Activated naive CD4-positive, alpha-beta T cell treated with anti-CD3 and anti-CD28 coated beads, Interleukin-2, amount 10 ng/mL, durations not matched to agents 7 days and 5 days (primary cell): ENCODE data around the gene COL5A1.
"Not testable (repeated sequence)": the region's sequence is repeated elsewhere in the genome, so short reads cannot be mapped to it uniquely, and the experiment has no call there.

ENCODE experiments used
- CTCF ChIA-PET: fragments of 350-600 bp; sonication (Branson Sonifier 250); formaldehyde crosslinking; loops from one replicate; lab custom pipeline; 2021; ENCODE audit warnings: antibody characterized with exemption; lab: Charles Lee
- DNase-seq: peaks from one replicate; pipeline ENCODE4 v3.0.0-alpha.2; 2020
- H3K27ac Mint-ChIP-seq: one replicate; pipeline ENCODE4 v1.8.0; 2021; ENCODE audit warnings: mild to moderate bottlenecking, moderate library complexity, mixed read lengths
- H3K27me3 Mint-ChIP-seq: one replicate; pipeline ENCODE4 v1.8.0; 2021; ENCODE audit warnings: mild to moderate bottlenecking, mixed read lengths
- H3K36me3 Mint-ChIP-seq: one replicate; pipeline ENCODE4 v1.8.0; 2021; ENCODE audit warnings: mixed read lengths
- H3K4me1 Mint-ChIP-seq: one replicate; pipeline ENCODE4 v1.8.0; 2021; ENCODE audit warnings: mixed read lengths
- H3K4me3 Mint-ChIP-seq: one replicate; pipeline ENCODE4 v1.8.0; 2021; ENCODE audit warnings: mild to moderate bottlenecking, moderate library complexity, mixed read lengths
- H3K9me3 Mint-ChIP-seq: one replicate; pipeline ENCODE4 v1.8.0; 2021; ENCODE audit warnings: mixed read lengths

Gene COL5A1

GRCh38 chr9:134693011-134693410 is 51.4 kb downstream of the COL5A1 start:
- Mint-ChIP-seq H3K27me3 (peaks cover 7% of the 10 kb centered on the region), H3K4me1 (peaks cover 5% of the 10 kb centered on the region), H3K9me3 (no peaks in the 10 kb centered on the region), H3K27ac (no peak overlapping the region), H3K4me3 (no peak overlapping the region), H3K36me3 (no peaks in the 10 kb centered on the region)
- DNase-seq, result no peak
- CTCF ChIA-PET, result no interaction called here

DNA sequence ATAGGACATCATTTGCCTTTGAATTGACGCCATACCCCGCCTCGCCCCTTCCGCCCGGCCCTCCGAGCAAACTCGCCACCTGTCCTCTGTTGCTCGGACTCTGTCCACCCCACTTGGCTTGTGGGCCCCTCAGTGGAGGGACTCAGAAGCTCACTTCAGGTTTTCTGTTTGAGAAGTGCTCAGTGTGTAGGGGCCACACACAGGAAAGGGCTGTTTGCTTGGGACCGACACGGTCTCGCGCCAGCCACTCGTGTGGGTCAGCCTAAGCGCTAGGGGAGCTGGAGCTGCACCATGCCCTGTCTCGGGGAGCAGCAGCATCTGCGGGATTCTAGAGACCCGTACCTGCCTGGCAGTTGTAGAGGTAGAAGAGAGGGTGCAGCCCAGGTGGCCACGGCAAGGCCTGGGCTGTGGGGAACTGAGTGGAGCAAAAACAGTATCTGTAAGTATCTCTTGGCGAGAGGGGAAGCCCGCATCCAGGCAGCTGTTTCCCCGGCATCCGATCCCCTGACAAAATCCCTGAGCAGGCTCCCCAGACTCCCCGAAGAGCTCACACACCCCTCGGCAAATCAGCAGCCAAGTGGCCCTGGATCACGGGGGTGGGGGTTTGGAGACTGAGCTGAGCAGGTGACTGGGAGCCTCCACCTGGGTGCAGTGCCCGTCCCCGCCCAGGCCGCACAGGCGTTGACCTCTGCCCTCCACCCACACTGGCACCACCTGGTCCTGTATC is 52.2 kb downstream of the COL5A1 start:
- Mint-ChIP-seq H3K4me3 (no peak overlapping the region), H3K9me3 (no peaks in the 10 kb centered on the region), H3K4me1 (peaks cover 5% of the 10 kb centered on the region), H3K36me3 (no peaks in the 10 kb centered on the region), H3K27ac (no peak overlapping the region), H3K27me3 (peaks cover 7% of the 10 kb centered on the region)
- CTCF ChIA-PET, result no interaction called here
- no peak for DNase-seq

- peaks cover 5% of the 10 kb centered on the region for H3K4me1 Mint-ChIP-seq
- H3K4me3 Mint-ChIP-seq, result no peak overlapping the region
- no peaks in the 10 kb centered on the region for H3K9me3 Mint-ChIP-seq
- CTCF ChIA-PET, result no interaction called here
- peaks cover 7% of the 10 kb centered on the region for H3K27me3 Mint-ChIP-seq
- DNase-seq, result no peak
- no peaks in the 10 kb centered on the region for H3K36me3 Mint-ChIP-seq
- H3K27ac Mint-ChIP-seq, result no peak overlapping the region
These were observed 52.7 kb downstream of the COL5A1 start for GRCh38 chr9:134694368-134694665.

GRCh38 chr9:134694714-134695113 is 53.1 kb downstream of the COL5A1 start:
- DNase-seq, result no peak
- Mint-ChIP-seq H3K27me3 (peaks cover 11% of the 10 kb centered on the region), H3K4me3 (no peak overlapping the region), H3K4me1 (peaks cover 5% of the 10 kb centered on the region), H3K9me3 (no peaks in the 10 kb centered on the region), H3K27ac (no peak overlapping the region), H3K36me3 (no peaks in the 10 kb centered on the region)
- CTCF ChIA-PET, result no interaction called here

GRCh38 chr9:134695144-134695543 is 53.5 kb downstream of the COL5A1 start:
- Mint-ChIP-seq H3K4me3 (no peak overlapping the region), H3K4me1 (peaks cover 5% of the 10 kb centered on the region), H3K27me3 (peaks cover 13% of the 10 kb centered on the region), H3K27ac (no peak overlapping the region), H3K9me3 (no peaks in the 10 kb centered on the region), H3K36me3 (no peaks in the 10 kb centered on the region)
- CTCF ChIA-PET, result no interaction called here
- no peak for DNase-seq

DNA sequence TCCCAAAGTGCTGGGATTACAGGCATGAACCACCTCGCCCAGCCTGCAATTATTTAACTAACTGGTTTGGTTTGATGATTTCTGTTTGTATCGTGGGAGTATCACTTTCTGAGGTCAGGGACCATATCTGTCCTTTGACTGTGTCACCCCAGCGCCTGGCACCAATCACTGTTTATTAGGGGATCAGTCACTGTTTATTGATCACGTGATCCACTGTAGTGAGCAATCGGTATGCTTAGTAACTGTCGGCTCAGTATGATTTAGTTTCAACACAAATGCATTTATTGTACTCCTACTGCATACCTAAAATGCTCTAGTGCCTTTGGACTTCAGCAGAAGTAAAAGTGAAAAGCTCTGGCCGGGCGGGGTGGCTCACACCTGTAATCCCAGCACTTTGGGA is 54.8 kb downstream of the COL5A1 start:
- Mint-ChIP-seq H3K9me3 (no peaks in the 10 kb centered on the region), H3K27ac (no peak overlapping the region), H3K4me3 (no peak overlapping the region), H3K27me3 (peaks cover 13% of the 10 kb centered on the region), H3K4me1 (peaks cover 5% of the 10 kb centered on the region), H3K36me3 (no peaks in the 10 kb centered on the region)
- CTCF ChIA-PET, result interaction anchor here (1.1 kb wide), 1 partner anchor 717 kb away, joined by 4 read pairs; no protein-coding TSS in a partner anchor
- DNase-seq, result no peak

- Mint-ChIP-seq H3K9me3 (no peaks in the 10 kb centered on the region), H3K4me1 (peaks cover 3% of the 10 kb centered on the region), H3K27me3 (peaks cover 9% of the 10 kb centered on the region), H3K27ac (no peak overlapping the region), H3K36me3 (no peaks in the 10 kb centered on the region), H3K4me3 (no peak overlapping the region)
- no peak for DNase-seq
- CTCF ChIA-PET, result interaction anchor here (0.6 to 1.2 kb wide), 3 partner anchors 11 to 107 kb away, joined by 3 to 4 read pairs (median 3); no protein-coding TSS in a partner anchor
These were observed 56.5 kb downstream of the COL5A1 start for GRCh38 chr9:134698111-134698510.

DNA sequence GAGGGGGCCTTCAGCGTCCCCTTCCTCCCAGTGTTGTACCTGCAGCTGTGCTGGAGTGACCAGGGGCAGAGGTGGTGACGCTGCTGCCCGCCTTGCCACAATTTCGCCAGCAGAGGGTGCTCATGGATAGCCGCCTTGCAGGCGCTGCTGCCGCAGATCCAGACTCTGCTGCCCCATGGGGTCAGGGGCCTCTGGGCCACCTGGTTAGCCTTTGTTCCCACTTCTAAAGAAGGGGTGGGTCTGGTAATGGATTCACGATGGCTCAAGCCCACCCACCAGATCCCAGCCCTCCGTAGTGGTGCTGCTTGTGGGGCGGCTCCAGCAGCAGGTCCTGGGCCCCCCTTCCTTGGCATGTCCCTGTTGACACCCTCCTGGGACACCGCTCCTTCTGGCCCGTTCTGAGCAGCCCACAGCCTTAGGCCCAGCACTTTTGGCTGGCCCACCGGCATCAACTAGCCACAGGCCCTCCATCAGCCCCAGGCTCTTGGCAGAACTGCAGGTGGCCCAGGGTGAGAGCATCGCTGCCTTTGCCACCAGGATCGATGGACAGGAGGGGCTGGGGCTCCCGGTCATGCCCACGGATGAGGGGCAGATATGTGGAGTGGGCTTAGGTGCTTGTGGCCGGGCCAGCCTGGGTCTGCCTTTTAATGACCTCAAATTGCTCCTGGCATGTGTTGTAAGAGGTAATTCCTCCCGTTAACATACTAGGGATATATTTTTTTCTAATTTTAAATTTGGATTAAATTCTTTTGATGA is 57.2 kb downstream of the COL5A1 start:
- no peaks in the 10 kb centered on the region for H3K4me1 Mint-ChIP-seq
- CTCF ChIA-PET, result interaction anchor here (1.0 to 1.5 kb wide), 2 partner anchors 11 to 40 kb away, joined by 3 to 5 read pairs; no protein-coding TSS in a partner anchor
- H3K36me3 Mint-ChIP-seq, result no peaks in the 10 kb centered on the region
- H3K27me3 Mint-ChIP-seq, result peaks cover 6% of the 10 kb centered on the region
- peak; percentile 68 for DNase-seq
- H3K27ac Mint-ChIP-seq, result no peak overlapping the region
- no peak overlapping the region for H3K4me3 Mint-ChIP-seq
- no peaks in the 10 kb centered on the region for H3K9me3 Mint-ChIP-seq

- H3K4me3 Mint-ChIP-seq, result no peak overlapping the region
- H3K36me3 Mint-ChIP-seq, result no peaks in the 10 kb centered on the region
- no peaks in the 10 kb centered on the region for H3K4me1 Mint-ChIP-seq
- CTCF ChIA-PET, result interaction anchor here (1.5 kb wide), 1 partner anchor 40 kb away, joined by 5 read pairs; no protein-coding TSS in a partner anchor
- no peaks in the 10 kb centered on the region for H3K9me3 Mint-ChIP-seq
- peaks cover 6% of the 10 kb centered on the region for H3K27me3 Mint-ChIP-seq
- no peak for DNase-seq
- no peak overlapping the region for H3K27ac Mint-ChIP-seq
These were observed 57.7 kb downstream of the COL5A1 start for GRCh38 chr9:134699343-134699740.

GRCh38 chr9:134700636-134701350 is 59.2 kb downstream of the COL5A1 start:
- DNase-seq, result no peak
- Mint-ChIP-seq H3K4me3 (no peak overlapping the region), H3K4me1 (no peaks in the 10 kb centered on the region), H3K9me3 (no peaks in the 10 kb centered on the region), H3K27me3 (peaks cover 6% of the 10 kb centered on the region), H3K27ac (no peak overlapping the region), H3K36me3 (no peaks in the 10 kb centered on the region)
- CTCF ChIA-PET, result no interaction called here

- peaks cover 6% of the 10 kb centered on the region for H3K27me3 Mint-ChIP-seq
- no peak for DNase-seq
- CTCF ChIA-PET, result no interaction called here
- H3K36me3 Mint-ChIP-seq, result no peaks in the 10 kb centered on the region
- H3K27ac Mint-ChIP-seq, result no peak overlapping the region
- H3K9me3 Mint-ChIP-seq, result no peaks in the 10 kb centered on the region
- no peak overlapping the region for H3K4me3 Mint-ChIP-seq
- no peaks in the 10 kb centered on the region for H3K4me1 Mint-ChIP-seq
These were observed 60.1 kb downstream of the COL5A1 start for GRCh38 chr9:134701581-134702259.

DNA sequence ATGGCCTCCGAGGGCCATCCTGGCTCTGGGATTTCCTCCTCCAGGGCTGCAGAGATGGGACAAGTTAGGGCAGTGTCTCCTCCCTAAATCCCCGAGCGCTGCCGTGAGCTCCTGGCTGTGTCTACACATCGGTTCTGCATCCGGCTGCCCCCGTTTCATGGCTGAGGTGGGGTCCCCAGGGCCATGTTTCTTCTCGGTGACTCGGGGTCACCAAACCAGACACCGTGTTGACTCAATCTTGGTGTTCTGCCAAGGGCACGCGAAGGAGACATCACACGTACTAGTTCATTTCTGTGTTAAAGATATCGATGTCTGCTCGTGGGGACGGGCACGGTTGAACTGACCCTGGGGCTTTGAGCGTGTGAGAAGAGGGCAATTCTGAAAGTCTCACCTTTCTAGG is 60.7 kb downstream of the COL5A1 start:
- Mint-ChIP-seq H3K27ac (no peak overlapping the region), H3K9me3 (no peaks in the 10 kb centered on the region), H3K4me3 (no peak overlapping the region), H3K27me3 (peaks cover 6% of the 10 kb centered on the region), H3K4me1 (no peaks in the 10 kb centered on the region), H3K36me3 (no peaks in the 10 kb centered on the region)
- CTCF ChIA-PET, result interaction anchor here (1.3 kb wide), 1 partner anchor 13 kb away, joined by 3 read pairs; no protein-coding TSS in a partner anchor
- no peak for DNase-seq

DNA sequence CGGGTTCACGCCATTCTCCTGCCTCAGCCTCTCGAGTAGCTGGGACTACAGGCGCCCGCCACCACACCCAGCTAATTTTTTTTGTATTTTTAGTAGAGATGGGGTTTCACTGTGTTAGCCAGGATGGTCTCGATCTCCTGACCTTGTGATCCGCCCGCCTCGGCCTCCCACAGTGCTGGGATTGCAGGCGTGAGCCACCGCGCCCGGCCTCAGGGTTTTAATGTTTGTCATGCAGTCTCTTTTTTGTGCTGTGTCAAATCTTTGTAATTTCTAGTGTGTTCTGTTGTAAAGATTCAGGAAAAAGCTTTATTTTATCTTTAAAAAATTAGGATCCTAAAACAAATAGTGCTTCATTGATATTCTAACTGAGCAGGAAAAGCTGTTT is 62.1 kb downstream of the COL5A1 start:
- not testable (repeated sequence) for DNase-seq, H3K4me1 Mint-ChIP-seq, H3K36me3 Mint-ChIP-seq, H3K4me3 Mint-ChIP-seq, H3K27me3 Mint-ChIP-seq, H3K27ac Mint-ChIP-seq, H3K9me3 Mint-ChIP-seq
- CTCF ChIA-PET, result interaction anchor here (1.3 to 1.6 kb wide), 2 partner anchors 13 to 14 kb away, joined by 3 read pairs; no protein-coding TSS in a partner anchor

GRCh38 chr9:134704498-134704897 is 62.9 kb downstream of the COL5A1 start:
- Mint-ChIP-seq H3K27ac (no peak overlapping the region), H3K27me3 (peaks cover 4% of the 10 kb centered on the region), H3K9me3 (no peaks in the 10 kb centered on the region), H3K4me1 (no peaks in the 10 kb centered on the region), H3K36me3 (no peaks in the 10 kb centered on the region), H3K4me3 (no peak overlapping the region)
- CTCF ChIA-PET, result interaction anchor here (1.6 kb wide), 1 partner anchor 14 kb away, joined by 3 read pairs; no protein-coding TSS in a partner anchor
- DNase-seq, result no peak
